SU-DHL-6 (cell line): ENCODE data around the gene SNED1.

ENCODE experiments used
- H2AFZ ChIP-seq: fragments of 200-600 bp; sonication (generic); 2 replicates; pipeline ENCODE4 v1.6.1; 2014; ENCODE audit warnings: low read depth, mild to moderate bottlenecking, moderate library complexity, mixed read lengths, antibody characterized with exemption, low read length; ENCODE audit not compliant: severe bottlenecking
- H3F3A ChIP-seq: fragments of 200-600 bp; shearing (Covaris generic); 2 replicates; pipeline ENCODE4 v1.6.0; 2016; ENCODE audit warnings: antibody characterized with exemption, mild to moderate bottlenecking; ENCODE audit not compliant: insufficient read depth
- H3K27ac ChIP-seq: fragments of 200-600 bp; sonication (generic); 2 replicates; pipeline ENCODE4 v1.5.1; 2016; ENCODE audit warnings: low read depth, mild to moderate bottlenecking, low read length, moderate library complexity, mixed read lengths
- H3K27me3 ChIP-seq: fragments of 200-600 bp; sonication (generic), shearing (Covaris generic); 2 replicates; pipeline ENCODE4 v1.6.0; 2014; ENCODE audit warnings: mild to moderate bottlenecking, low read length
- H3K36me3 ChIP-seq: fragments of 200-600 bp; sonication (generic); 2 replicates; pipeline ENCODE4 v1.6.1; 2014; ENCODE audit warnings: mild to moderate bottlenecking, low read length, mixed read lengths
- H3K4me2 ChIP-seq: fragments of 300-600, 200-600 bp; shearing (Covaris generic), sonication (generic); 2 replicates; pipeline ENCODE4 v1.6.0; 2014; ENCODE audit warnings: low read length, low read depth, mild to moderate bottlenecking; ENCODE audit not compliant: poor library complexity, severe bottlenecking
- H3K4me3 ChIP-seq: fragments of 200-600 bp; sonication (generic); 2 replicates; pipeline ENCODE4 v1.5.1; 2014; ENCODE audit warnings: antibody characterized with exemption, low read length, mild to moderate bottlenecking, mixed read lengths; ENCODE audit not compliant: insufficient read depth, poor library complexity, severe bottlenecking
- H3K79me2 ChIP-seq: fragments of 200-600 bp; sonication (generic); 2 replicates; pipeline ENCODE4 v1.6.1; 2014; ENCODE audit warnings: mild to moderate bottlenecking, low read length, moderate library complexity; ENCODE audit not compliant: insufficient read depth
- H3K9ac ChIP-seq: fragments of 200-600 bp; sonication (generic); 2 replicates; pipeline ENCODE4 v1.7.0; 2014; ENCODE audit warnings: mild to moderate bottlenecking, low read length
- H3K9me2 ChIP-seq: fragments of 200-600 bp; sonication (generic); replicated peaks from 2 replicates; pipeline ENCODE4 v1.6.1; 2014; ENCODE audit warnings: low read length; ENCODE audit not compliant: insufficient read depth
- H3K9me3 ChIP-seq: fragments of 200-600 bp; sonication (generic); 2 replicates; pipeline ENCODE4 v1.6.1; 2014; ENCODE audit warnings: low read length, mixed read lengths; ENCODE audit not compliant: insufficient read depth
- H4K20me1 ChIP-seq: fragments of 200-600 bp; sonication (generic); 2 replicates; pipeline ENCODE4 v1.6.1; 2014; ENCODE audit warnings: low read depth, mild to moderate bottlenecking, antibody characterized with exemption, low read length, moderate library complexity, mixed read lengths
- CTCF ChIP-seq: fragments of 200-600 bp; sonication (generic); IDR thresholded peaks from one replicate; pipeline ENCODE4 v1.5.1; 2017; ENCODE audit warnings: antibody characterized with exemption, mild to moderate bottlenecking, low read length, moderate library complexity; ENCODE audit not compliant: insufficient read depth, poor library complexity, severe bottlenecking
- EZH2phosphoT487 ChIP-seq: fragments of 200-600 bp; sonication (generic), shearing (Covaris generic); conservative IDR thresholded peaks from 2 replicates; pipeline ENCODE4 v1.6.1; 2018; ENCODE audit warnings: mild to moderate bottlenecking, antibody characterized with exemption, low read length, moderate library complexity, mixed read lengths

The SNED1 gene

GRCh38 chr2:241095594-241096290 lies 97.3 kb downstream of the SNED1 start:
- Histone ChIP-seq H3K4me2 (no peak overlapping the region), H4K20me1 (no peaks in the 10 kb centered on the region), H3K4me3 (no peak overlapping the region), H3K9ac (no peak overlapping the region), H3K27me3 (no peaks in the 10 kb centered on the region), H2AFZ (no peak overlapping the region), H3F3A (no peaks in the 10 kb centered on the region), H3K79me2 (peaks cover 24% of the 10 kb centered on the region), H3K27ac (no peak overlapping the region), H3K9me3 (no peaks in the 10 kb centered on the region), H3K9me2 (no peaks in the 10 kb centered on the region), H3K36me3 (no peaks in the 10 kb centered on the region; the same call in 1 of the 2 replicates)
- TF ChIP-seq EZH2phosphoT487 = no peak
- TF ChIP-seq CTCF = no peak

- Histone ChIP-seq H3K9me3 (no peaks in the 10 kb centered on the region), H4K20me1 (no peaks in the 10 kb centered on the region; the same call in 1 of the 2 replicates), H3K27me3 (no peaks in the 10 kb centered on the region), H3K79me2 (peaks cover 35% of the 10 kb centered on the region), H3K4me3 (no peak overlapping the region), H3K4me2 (no peak overlapping the region), H3K9ac (no peak overlapping the region), H3F3A (no peaks in the 10 kb centered on the region), H3K9me2 (no peaks in the 10 kb centered on the region), H3K36me3 (no peaks in the 10 kb centered on the region; the same call in 1 of the 2 replicates), H2AFZ (no peak overlapping the region), H3K27ac (no peak overlapping the region)
- TF ChIP-seq EZH2phosphoT487 = no peak
- TF ChIP-seq CTCF = no peak
Observed at GRCh38 chr2:241096979-241097378, 98.6 kb downstream of the SNED1 start.

- Histone ChIP-seq H3K27ac (no peak overlapping the region), H3K4me3 (no peak overlapping the region), H3K9me3 (no peaks in the 10 kb centered on the region), H3K4me2 (no peak overlapping the region), H3K27me3 (no peaks in the 10 kb centered on the region), H3K79me2 (peaks cover 44% of the 10 kb centered on the region), H3K36me3 (no peaks in the 10 kb centered on the region; the same call in 1 of the 2 replicates), H4K20me1 (no peaks in the 10 kb centered on the region; the same call in 1 of the 2 replicates), H3F3A (no peaks in the 10 kb centered on the region), H2AFZ (no peak overlapping the region), H3K9me2 (no peaks in the 10 kb centered on the region), H3K9ac (no peak overlapping the region)
- no peak for TF ChIP-seq EZH2phosphoT487
- no peak for TF ChIP-seq CTCF
Observed at GRCh38 chr2:241099246-241099645, 100.8 kb downstream of the SNED1 start.
